CD4-positive, alpha-beta T cell treated with Interleukin-17A for 1 hour (primary cell): ENCODE data around the gene MPL.
A peak's percentile ranks its signal among the peaks of the same experiment; 100 is the strongest.
"Not testable (repeated sequence)": the region's sequence is repeated elsewhere in the genome, so short reads cannot be mapped to it uniquely, and the experiment has no call there.

Source experiments
- DNase-seq: peaks from one replicate; pipeline ENCODE4 v3.0.0-alpha.2; 2020

MPL gene

DNA sequence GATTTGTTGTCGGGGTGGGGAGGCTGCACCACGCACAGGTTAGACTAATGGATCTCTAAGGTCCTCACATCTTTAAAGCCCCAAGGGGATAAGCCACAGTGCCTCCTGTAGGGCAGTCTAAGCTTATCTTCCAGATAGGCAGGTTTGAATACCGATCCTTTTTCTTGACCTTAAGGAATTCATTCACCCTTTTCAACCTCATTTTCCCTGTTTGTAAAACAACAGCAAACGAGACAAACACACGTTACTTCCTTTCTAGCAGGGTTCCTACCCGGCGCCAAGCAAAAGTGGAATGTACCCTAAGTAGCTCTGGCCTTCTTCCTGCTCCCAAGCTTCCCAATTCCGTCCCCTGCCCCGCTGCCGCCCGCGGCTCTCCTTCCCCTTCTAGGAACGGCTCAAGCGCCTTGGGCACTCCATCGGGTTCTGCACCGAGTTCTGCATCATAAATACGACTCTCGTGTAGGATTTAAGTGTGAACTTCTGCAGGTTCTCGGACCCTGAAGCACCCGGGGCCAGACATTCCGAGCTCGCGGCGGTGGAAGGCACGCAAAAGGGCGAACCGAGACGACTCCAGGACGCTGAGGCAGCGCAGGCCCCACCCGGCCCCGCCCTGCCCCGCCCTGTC is 20.6 kb downstream of the MPL start:
- DNase-seq, result peak; percentile 36

DNA sequence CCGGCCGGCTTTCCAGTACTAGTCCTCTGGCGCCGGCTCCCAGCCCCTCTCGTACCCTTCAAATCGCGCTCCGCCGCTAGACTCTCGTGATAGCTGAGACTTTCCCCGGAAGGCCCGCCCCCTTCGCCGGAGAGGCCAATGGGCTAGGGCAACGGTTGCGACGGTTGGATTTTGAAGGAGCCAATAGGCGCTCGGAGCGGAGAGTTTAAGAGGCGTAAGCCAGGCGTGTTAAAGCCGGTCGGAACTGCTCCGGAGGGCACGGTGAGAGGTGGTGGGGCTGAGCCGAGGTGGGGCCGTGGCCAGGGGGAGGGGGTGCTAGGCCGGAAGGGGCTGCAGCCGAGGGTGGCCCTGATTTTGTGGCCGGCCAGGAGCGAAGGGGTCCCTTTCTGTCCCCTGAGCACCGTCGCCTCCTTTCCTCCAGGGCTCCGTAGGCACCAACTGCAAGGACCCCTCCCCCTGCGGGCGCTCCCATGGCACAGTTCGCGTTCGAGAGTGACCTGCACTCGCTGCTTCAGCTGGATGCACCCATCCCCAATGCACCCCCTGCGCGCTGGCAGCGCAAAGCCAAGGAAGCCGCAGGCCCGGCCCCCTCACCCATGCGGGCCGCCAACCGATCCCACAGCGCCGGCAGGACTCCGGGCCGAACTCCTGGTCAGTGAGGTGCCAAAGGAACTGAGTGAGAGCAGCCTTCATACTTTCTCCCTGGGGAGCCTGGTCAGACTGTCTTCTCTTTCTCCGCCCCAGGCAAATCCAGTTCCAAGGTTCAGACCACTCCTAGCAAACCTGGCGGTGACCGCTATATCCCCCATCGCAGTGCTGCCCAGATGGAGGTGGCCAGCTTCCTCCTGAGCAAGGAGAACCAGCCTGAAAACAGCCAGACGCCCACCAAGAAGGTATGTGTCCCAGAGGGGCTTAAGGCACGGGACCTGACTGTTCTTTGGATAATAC is 21.4 kb downstream of the MPL start, which contains the start of gene CDC20:
Gene CDC20, plus strand, starts transcription at position 236 of the 948 bp plus-strand sequence. Its CDS starts 235 bp downstream, at position 471.
- DNase-seq, result peak; percentile 97

DNA sequence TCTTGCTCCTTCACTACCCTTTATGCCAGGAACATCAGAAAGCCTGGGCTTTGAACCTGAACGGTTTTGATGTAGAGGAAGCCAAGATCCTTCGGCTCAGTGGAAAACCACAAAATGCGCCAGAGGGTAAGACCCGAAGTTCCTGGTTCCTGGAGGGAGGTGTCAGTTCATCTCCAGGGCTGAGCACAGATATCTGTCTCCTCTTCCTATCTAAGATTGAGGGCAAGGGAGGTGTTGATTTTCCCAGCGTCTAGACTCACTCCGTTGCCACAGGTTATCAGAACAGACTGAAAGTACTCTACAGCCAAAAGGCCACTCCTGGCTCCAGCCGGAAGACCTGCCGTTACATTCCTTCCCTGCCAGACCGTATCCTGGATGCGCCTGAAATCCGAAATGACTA is 22.1 kb downstream of the MPL start:
- no peak for DNase-seq

DNA sequence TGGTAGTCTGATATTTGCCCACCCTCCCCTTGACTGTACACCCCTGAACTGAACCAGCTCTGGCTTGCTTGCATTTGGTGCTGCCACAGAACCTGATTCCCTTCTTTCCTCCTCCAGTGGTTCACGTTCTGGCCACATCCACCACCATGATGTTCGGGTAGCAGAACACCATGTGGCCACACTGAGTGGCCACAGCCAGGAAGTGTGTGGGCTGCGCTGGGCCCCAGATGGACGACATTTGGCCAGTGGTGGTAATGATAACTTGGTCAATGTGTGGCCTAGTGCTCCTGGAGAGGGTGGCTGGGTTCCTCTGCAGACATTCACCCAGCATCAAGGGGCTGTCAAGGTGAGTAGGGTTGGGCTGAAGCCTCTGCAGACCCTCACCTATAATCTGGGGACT is 23.0 kb downstream of the MPL start:
- DNase-seq, result no peak

DNA sequence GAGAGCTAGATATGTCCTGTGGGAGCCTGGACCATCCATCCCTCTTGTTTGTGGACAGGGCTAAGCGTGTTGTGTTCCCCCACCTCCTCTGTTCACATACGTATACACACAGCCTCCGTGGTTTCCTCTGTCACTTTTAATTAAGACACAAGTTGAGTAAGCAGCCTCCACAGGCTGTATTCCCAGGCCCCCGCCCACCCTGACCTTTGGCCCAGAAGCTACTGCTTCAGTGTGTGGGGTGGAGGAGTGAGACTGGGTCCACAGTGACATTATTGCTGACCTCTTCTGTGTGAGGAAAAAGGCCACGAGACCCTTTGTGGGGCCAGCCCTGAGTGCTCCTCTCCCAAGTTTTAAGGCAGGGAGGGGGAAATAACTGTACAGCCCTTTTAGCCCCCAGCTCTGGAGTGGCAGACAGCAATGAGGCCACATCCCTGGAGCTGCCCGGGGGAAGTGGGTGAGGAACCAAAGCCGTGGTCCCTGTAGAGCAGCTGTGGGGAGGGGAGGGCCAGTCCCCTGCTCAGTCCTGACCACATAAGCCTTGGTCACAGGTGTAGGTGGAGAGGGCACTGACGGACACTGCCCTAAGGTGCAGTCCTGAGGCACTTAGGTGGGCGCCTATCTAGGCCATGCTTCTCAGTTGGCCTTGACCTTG is 25.8 kb downstream of the MPL start:
- no peak for DNase-seq

DNA sequence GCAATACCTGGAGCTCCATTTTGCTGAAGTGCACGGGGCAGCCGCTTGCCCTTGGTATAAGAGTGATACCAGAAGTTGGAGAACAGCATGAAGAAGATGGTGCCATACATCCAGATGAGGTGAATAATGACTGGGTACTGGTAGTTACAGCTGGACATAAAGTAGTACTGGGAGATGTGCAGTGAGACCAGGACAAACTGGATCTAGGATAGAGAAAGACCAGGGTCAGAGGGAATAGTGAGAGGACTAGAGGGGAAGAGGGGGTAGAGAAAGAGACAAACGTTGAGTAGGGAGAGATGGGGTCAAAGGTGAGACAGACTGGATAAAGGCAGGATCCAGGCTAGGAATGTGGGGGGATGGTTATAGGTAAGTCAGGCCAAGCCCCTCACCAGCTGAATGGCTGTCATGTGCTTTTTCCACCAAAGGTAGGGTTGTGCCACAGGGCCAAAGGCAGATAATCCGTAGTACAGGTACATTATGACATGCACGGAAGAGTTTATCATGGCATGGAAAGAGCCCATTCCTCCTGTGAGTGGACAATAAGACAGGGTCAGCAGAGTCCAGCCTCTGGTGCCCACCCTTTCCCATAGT is 26.4 kb downstream of the MPL start:
- no peak for DNase-seq

DNA sequence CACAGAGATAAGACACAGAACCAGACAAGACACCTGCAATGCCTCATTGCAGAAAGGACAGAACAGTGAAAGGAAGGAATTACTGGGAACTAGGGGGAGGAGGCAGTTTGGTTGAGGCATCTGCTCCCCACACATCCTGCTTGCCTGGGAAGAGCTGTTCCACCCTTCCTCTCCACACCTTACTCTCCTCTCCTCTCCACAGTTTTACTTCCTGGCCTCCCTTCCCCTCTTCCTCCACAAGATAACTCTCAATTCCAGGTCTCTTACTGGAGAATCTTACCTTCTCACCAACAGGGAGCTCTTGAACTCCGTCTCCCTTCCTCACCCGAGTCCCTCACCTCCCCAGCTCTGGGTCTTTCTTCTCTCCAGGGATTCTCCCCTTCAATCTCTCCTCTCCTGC is 28.1 kb downstream of the MPL start:
- DNase-seq, result no peak

DNA sequence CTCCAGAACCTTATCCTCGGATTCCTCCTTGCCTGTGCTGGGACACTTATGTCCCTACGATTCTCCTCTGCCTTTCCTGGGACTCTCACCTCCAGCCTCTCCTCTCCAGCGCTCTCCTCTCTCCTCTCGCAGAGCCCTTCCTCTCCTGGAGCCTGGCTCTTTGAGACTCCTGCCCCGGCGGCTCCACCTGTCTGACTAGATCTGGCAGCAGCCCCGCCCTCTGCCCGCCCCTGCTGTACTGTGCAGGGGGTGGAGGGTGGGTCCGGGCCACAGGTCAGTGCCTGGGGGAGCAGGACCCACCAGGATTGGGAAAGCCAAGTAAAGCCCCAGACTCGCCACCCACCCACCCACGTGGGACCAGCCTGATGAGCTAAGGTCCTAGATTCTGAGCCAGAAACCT is 28.6 kb downstream of the MPL start:
- no peak for DNase-seq

DNA sequence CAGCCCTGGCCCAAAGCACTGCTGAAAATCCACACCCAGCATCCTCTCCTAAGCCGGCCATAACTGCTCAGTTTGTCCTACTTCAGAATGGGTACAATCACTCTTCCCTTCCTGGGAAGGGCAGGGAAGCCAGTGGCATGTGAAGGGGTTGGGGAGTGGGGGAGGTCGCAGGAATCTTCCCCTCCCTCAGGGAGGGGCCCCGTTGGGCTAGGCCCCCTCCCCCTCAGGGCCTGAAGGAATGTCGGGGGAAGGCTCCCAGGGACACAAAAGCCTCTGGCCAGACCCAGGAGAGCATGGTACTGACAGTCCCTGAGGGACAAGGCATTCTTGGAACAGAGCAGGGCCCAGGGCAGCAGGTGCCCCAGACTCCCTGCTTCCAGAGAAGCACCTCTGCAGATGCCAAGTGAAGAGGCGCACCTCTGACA is 29.0 kb downstream of the MPL start:
- no peak for DNase-seq

DNA sequence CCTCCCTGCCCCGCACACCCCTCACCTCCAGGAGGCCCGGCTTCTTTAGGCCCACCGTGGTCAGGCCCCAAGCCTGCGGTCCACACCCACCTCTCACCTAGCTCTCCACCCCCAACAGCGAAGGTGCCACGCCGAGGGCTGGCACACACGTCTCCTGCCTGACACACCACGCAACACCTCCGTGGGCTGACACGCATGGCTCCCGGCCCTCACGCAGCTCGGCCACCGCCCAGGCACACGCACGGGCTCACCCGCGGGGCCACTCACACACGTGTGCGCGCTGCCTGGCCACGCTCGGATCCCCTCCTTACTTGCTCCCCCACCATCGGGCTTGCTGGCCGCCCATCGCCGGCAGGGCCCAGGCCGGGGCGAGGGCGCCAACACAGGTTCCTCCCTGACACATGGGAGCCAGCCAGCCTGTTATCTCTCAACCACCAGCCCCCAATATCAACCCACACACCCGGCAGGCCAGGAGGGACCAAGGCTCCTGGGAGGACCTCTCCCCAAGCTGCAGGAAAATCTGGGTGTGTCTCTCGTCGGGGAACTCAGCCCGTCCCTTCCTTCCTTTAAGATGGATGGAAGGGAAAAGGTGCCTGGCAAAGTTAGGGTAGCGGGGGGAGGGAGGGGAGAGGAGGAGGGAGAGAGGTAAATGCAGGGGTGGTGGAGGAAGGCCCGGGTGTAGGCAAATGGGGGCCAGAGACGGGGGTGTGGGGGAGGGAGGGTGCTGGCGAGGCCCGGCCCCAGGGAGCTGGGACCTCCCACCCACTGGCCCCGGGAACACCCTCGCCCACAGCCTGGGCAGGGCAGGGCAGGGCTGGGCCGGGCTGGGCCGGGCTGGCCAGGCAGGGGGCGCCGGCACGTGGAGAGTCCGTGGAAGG is 29.6 kb downstream of the MPL start:
- DNase-seq, result peak; percentile 30

DNA sequence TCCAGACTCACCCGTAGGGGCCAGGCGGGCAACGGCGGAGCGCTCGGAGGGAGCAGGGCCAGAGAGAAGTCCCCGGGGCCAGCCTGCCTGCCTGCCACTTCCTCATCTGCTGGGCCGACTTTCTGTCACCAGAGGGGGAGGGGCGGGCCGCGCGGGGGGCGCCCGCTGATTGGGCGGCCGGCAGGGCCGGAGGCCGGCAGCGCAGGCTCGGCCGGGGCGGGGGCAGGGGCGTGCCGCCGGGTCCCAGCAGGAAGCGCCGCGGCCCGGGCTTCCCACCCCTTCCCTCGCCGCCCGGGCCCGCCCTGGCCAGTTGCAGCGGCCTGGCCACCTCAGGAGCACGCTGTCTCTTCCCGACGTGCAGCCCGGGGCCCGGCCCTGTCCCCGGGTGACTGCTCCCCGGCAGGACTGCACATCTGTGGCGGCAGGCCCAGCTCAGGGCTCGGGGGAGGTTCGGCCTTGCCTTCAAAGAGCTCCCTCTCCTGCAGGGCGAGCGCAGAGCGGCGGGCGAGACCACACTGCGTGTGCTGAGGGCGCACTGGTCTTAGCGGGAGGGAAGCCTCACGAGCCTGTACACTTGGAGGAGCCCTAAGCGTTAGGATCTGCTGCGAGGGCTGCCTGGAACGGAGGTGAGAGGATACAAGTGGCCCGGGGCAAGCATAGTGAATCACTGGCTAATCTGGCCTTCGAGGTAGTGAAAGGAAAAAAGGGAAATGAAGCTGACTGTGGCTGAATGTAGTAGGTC is 30.5 kb downstream of the MPL start, which contains the start of gene ELOVL1:
Gene ELOVL1, minus strand, starts transcription at position 108 of the 742 bp plus-strand sequence. CDS start 2,402 bp downstream, outside the sequence.
- peak; percentile 87 for DNase-seq

DNA sequence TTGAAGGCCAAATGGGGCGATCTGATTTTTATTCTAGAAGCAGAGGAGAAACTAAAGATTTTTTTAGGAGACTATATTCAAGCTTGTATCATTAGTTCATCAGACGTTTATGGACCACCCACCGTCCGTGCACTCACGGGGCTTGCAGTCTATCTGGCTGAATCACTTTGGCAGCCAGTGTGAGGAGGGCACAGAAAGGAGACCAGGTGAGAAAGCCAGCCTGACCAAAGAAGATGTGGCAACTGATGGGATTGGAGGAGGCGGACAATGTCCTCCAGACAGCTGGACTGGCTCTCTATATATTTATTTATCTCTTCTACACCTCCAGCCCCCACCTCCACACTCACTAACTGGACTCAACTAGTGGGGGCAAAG is 31.0 kb downstream of the MPL start:
- no peak for DNase-seq

DNA sequence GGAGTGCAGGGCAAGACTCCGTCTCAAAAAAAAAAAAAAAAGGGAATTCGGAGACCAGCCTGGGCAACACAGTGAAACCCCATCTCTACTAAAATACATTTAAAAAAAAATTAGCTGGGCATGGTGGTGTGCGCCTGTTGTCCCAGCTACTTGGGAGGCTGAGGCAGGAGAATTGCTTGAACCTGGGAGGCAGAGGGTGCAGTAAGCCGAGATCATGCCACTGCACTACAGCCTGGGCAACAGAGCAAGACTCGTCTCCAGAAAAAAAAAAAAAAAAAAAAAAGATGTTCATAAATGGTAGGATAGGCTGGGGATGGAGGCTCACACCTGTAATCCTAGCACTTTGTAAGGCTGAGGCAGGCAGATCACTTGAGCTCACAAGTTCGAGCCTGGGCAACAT is 32.2 kb downstream of the MPL start:
- not testable (repeated sequence) for DNase-seq

DNA sequence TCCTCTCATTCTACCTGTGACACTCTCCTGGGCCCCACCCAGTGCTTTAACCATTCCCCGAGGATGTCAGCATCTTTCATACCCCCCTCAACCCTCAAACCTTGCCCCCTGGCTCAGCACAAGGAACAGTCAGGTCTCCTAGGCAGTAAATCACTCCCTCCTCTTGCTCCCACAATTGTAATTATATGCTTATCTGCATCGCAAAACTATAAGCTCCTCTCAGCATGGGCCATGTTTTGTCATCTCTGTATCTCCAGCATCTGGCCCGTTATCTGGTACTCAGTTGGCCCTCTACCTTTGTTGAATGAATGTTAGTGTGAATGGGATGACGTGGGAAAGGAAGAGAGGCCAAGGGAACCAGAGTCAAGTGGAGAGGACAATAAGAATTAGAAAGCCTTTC is 32.9 kb downstream of the MPL start:
- no peak for DNase-seq

DNA sequence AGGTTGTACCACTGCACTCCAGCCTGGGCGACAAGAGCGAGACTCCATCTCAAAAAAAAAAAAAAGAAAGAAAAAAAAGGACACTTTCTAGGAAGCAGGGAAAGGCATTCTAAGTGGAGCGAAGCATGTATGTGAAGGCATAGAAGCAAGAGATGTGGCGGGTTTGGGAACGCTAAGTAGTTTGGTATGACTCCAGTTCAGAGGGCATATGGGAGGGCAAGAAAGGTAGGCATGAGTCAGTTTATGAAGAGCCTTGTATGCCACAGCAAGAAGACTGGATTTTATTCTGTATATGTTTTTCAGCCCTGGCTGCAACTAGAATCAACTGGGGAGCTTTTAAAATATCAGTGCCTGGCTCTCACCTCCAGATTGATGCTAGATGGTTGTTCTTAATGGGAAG is 34.6 kb downstream of the MPL start:
- DNase-seq, result no peak

DNA sequence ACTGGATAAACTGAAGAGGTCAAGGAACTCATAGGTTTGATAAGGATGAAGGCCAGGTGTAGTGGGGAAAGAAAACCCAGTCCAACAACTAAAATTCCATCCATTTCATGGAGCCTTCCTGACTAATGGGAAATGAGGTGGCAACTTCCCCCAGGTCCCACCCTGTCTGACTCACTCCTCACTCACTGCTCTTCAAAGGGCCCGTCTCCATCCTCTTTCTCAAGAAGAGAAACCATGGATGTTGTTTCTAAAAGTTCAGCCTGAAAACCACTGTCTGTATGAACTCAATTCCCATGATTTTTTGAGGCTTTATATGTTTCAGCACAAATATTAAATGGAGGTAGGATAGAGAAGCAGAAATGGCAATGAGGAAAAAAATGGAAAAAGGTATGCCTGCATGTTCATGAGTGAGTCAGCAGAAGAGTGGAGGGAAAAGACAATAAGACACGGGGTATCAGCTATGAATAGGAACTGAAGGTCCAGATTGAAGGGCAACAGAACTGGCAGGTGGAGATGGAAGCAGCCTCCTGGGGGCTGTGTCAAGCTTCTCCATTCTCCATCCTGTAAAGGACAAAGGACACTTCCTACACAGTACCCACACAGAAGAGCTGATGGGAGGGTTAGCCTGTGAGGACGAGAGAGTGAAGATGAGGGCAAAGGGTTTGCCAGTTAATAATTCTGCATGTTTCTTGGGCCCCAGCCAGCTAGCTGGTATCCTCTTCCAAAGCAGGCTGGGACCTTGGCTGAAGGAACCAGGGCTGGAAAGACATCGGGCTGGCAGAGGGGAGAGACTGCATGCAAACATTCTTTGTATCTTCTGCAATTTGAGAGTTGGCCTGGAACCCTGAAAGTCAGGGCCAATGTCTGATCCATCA is 35.7 kb downstream of the MPL start:
- DNase-seq, result no peak

DNA sequence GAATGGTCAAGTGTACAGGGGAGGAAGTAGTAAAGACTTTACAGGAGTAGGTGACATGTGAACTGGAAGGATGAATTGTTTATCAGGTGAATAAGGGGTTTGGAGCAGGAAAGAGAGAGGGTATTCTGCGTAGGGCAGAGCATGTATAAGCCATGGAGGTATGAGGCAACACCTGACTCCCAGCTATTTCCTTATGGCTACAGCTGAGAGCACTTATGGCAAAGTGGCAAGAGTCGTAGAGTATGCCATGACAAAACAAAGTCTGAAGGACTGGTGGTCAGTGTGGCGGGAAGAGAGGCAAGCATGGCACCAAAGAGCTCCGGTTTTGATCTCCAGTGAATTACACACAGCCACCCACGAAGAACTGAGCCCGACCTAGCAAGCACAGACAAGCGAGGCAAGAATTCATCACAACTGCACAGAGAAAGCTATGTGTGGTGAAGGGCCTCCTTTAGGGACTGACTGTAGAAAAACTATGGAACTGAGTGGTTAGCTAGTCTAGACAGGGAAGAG is 39.2 kb downstream of the MPL start:
- DNase-seq, result no peak

DNA sequence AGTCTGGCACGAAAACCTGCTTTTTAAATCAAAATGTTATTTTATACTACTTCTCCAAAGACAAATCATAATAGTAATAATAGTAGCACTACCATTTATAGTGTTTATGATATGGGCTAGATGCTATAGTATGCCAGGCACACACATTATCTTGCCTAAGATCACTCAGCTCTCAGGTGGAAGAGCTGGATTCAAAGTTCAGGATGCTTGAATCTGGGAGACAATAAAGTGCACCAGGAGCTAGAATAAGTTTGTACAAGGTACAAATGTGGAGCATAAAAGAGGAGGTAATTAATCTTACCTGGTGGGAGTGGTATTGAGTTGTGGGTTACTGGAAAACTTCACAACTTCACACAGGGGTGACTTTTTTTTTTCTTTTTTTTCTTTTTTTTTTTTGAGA is 40.2 kb downstream of the MPL start:
- DNase-seq, result no peak

DNA sequence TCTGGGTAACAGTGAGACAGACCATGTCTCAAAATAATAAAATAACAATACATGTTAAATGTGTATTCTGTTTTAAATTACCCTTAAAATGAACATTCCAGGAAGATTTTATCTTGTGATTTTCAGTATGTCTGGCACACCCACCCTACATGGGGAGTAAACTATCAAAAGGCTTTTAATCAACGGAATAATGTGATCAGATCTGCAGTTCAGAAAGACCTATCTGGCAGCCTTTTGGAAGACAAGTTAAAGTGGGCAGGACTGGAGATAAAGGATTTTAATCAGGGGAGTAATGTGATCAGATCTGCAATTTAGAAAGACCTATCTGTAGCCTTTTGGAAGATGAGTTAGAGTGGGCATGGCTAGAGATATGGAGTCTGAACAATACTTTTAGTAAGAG is 41.9 kb downstream of the MPL start:
- DNase-seq, result no peak

DNA sequence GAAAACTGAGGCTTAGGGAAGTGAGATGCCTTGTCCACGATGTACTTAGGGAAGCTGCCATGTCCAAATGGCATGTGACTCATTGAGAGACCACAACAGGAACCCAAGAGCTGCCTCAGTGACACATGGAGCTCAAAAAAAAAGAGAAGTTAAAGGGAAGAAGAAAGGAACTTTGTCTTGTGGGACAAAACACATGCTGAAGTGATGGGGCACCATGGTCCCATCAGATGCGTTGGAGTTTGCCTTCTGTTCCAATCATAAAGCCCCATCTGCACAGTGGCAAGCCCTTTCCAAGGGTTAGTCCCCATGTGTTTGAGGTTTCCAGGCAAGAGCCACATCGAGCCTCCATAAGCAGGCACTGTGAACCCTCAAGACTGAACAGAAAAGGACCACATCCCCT is 44.0 kb downstream of the MPL start:
- no peak for DNase-seq
